NCI-H2029 treated with DMSO at 0.1 percent for 48 hours (cell line): ENCODE results near the gene PCNX1.
"Not testable (repeated sequence)": the region's sequence is repeated elsewhere in the genome, so short reads cannot be mapped to it uniquely, and the experiment has no call there.

ENCODE experiments used
- DNase-seq: peaks from one replicate; lab custom pipeline; 2025; lab: John Stamatoyannopoulos, UW

Gene PCNX1

DNA sequence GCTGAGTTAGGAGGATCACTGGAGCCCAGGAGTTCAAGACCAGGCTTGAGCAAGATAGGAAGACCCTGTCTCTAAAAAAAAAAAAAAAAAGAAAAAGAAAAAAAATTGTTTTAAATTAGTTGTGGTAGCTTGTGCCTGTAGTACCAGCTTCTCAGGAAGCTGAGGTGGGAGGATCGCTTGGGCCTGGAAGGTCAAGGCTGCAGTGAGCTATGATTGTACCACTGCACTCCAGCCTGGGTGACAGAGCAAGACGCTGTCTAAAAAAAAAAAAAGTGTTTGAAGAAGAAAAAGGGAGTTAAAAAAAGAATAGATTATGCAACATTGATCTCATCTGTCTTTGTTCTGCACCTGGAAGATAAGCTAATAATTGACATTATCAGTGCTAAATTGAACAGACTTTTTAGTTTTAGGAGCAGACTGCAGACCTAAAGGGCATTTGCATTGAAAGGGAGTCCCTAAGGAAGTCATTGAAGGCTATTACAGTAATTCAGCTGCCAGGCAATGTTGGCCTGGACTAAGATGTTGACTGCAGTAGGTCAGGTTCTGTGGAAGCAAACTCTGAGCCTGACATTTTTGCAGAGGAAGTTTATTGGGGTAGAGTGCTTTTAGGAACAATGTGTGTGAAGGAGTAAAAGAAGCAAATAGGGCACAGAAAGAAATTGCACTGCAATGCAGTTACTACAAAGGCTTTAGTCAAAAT is 215.8 kb downstream of the PCNX1 start:
- no peak for DNase-seq

DNA sequence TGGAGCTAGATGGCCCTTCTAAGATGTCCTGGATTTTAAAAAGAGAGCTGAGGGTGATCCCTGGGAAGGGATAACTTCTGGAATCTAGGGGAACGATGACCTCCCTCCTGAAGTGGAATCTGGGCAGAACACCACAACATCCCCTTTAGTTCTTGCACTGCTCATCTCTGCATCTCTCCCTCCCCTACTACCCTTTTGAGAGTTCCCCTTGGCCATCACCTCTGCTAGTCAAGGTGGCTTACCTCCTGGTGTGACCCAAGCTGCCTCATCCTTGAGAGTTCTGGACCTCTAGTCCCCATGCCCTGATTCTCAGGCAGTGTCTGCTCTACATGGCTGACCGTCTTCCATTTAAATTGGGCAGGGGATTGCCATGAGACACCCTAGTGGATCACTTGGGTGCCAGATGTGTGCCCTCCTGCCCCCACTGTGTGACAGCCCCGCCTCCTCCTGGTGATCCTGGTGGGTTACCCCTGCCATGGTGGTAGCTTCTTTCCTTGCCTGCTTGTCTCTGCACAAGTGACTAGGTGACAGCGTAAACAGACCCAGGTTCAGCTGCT is 216.4 kb downstream of the PCNX1 start:
- no peak for DNase-seq

GRCh38 chr14:71129716-71130490 is 222.6 kb downstream of the PCNX1 start:
- DNase-seq = not testable (repeated sequence)

DNA sequence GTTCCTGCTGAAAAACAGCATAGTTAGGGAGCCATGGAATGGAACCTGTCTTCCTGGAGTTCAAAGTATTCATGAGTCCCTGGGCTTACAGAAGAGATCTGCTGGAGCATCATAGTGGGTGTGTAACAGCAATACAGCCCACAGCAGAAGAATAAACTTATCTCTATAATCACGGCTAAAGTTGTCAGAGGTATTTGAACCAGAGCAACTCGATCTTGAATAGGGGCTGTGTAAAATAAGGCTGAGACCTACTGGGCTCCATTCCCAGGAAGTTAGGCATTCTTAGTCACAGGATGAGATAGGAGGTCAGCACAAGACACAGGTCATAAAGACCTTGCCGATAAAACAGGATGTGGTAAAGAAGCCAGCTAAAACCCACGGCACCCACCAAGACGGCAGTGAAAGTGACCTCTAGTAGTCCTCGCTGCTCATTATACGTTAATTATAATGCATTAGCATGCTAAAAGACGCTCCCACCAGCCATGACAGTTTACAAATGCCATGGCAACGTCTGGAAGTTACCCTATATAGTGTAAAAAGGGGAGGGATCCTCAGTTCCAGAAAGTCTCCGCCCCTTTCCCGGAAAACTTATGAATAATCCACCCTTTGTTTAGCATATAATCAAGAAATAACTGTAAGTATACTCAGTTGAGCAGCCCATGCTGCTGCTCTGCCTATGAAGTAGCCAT is 223.4 kb downstream of the PCNX1 start:
- DNase-seq = no peak

GRCh38 chr14:71133296-71133695 is 226.0 kb downstream of the PCNX1 start:
- no peak for DNase-seq

DNA sequence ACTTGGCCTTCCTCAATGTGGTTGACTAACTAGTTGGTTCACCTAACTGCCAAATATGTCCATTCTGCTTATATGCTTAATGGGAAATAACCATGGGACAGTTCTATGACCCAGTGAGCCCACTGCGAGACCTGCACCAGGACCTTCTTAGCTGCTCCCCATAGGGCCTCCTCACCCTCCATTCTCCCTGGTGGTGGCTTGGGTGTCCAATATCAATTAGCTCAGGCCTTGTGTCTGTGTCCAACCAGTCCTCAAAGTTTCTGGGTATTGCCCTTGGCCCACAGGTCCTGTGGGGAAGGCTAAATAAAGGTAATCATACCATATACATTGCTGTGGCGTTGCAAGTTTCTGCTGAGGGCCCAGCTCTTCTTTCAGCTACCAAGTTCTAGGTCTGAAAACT is 228.2 kb downstream of the PCNX1 start:
- DNase-seq = no peak

- DNase-seq = no peak
Measured at GRCh38 chr14:71135911-71136310, 228.7 kb downstream of the PCNX1 start.

GRCh38 chr14:71136386-71137060 is 229.3 kb downstream of the PCNX1 start:
- DNase-seq = no peak

- DNase-seq = no peak
Measured at GRCh38 chr14:71137536-71138447, 230.5 kb downstream of the PCNX1 start.

GRCh38 chr14:71138448-71139293 is 231.4 kb downstream of the PCNX1 start:
- no peak for DNase-seq

DNA sequence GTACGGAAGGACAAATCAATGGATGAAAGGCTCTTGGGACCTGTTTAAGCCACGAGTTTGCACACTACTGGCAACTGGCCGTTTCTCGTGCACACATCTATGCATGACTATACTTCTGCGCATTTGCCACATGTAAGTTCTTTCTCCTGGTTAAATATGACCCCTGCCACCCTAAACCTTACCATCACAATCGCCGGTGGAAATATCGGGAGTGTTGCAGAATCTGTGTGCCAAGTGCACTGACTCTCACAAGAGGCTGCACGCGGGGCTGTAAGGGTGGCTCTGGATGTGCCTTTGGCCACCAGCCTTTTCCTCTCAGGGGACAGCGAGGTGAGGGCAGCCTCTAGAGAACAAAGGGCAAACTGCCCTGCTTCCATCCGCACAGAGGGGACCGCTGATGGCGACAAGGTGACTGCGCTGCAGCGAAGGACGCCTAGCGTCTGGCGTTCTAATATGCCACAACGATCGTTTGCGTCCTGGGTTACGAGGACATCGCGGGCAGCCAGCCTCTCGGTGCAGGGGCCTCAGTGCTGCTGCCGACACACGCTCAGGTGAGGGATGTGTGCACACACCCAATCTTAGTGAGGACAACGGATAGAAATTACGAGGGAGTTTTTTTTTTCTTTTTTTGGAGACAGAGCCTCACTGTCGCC is 232.2 kb downstream of the PCNX1 start:
- DNase-seq = no peak

- no peak for DNase-seq
Measured at GRCh38 chr14:71140157-71140556, 232.9 kb downstream of the PCNX1 start.

DNA sequence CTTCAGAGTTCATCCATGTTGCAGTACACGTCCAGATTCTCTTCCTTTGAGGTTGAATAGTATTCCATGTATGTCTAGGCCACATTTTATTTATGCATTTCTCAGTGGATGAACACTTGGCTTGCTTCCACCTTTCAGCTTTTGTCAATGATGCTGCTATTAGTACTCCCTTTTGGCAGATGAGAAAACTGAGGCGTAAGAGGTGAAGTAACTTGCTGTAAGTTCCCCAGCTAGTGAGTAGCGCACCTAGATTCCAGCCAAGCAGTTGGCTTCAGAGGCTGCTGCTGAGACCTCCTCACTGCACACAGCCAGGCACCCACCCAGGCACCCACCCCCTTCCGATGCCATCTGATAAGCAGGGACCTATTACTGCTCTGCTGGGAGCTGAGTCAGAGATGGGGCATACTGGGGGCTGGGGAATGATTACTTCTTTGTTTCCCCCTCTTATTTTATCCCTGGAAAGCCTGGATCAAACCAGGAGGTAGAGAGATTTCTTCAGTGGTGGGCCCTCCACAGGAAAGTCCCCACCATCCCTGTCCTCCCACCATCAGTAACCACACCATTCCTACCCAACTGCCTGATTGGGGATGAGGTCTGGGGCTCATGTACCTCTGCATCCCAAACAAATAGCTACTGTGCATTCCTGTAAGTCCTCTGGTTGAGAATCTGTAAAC is 234.6 kb downstream of the PCNX1 start:
- no peak for DNase-seq

GRCh38 chr14:71142375-71143038 is 235.2 kb downstream of the PCNX1 start:
- no peak for DNase-seq

GRCh38 chr14:71143381-71144290 is 236.4 kb downstream of the PCNX1 start:
- no peak for DNase-seq

GRCh38 chr14:71147335-71147734 is 240.1 kb downstream of the PCNX1 start:
- not testable (repeated sequence) for DNase-seq

- no peak for DNase-seq
Measured at GRCh38 chr14:71148627-71149026, 241.4 kb downstream of the PCNX1 start.
